PFSK-1 (cell line): Measurements from ENCODE around the gene ZNF362.

Experiments used
- POLR2AphosphoS5 ChIP-seq: IDR thresholded peaks from 2 replicates; pipeline ENCODE4 v1.6.1; 2012; ENCODE audit warnings: low read depth, mild to moderate bottlenecking, control low read depth, low read length, moderate library complexity
- SIN3A ChIP-seq: IDR thresholded peaks from 2 replicates; pipeline ENCODE4 v1.6.1; 2012; ENCODE audit warnings: mild to moderate bottlenecking, low read length, moderate library complexity, borderline replicate concordance; ENCODE audit not compliant: insufficient read depth
- TAF1 ChIP-seq: IDR thresholded peaks from 2 replicates; pipeline ENCODE4 v1.6.1; 2012; ENCODE audit warnings: low read length, control low read depth, borderline replicate concordance; ENCODE audit not compliant: insufficient read depth
- TF ChIP-seq, protein P1 (sequence below), 2 experiments: IDR thresholded peaks; 2 replicates each; pipeline versions ENCODE4 v1.6.1 to v1.8.0; 2011 to 2012; ENCODE audit warnings: low read depth in 2 of 2, low read length in 2 of 2, control low read depth in 1 of 2, inconsistent platforms in 1 of 2, mild to moderate bottlenecking in 1 of 2, moderate library complexity in 1 of 2; ENCODE audit not compliant: insufficient read depth in 1 of 2

DNA sequence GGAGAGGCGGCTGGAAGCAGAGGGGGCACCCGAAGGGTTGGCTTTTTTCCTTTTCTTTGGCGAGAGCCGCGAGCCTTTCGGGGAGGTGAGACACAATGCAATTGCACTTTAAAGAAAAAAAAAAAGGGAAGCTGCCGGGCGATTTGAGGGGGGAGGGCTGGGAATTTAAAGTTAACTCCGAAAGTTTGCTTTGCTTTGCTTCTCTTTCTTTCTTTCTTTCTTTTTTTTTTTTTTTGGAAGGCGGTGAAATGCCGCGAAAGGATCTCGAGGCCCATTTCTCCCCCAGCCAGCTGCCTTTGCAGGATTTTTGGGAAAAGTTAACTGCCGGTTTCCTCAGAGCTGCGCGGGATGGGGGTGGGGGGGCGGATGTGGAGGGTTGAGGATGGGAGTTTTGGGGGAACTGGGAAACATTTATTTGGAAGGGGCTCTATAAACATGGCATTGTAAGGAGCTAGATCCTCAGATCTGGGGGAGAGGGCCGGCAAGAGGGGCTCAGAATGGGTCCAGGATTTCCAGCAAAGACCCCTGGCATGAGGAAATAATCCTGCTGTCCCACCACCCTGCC, 997 bp downstream of the ZNF362 start:
- TF ChIP-seq POLR2AphosphoS5 (no peak), SIN3A (no peak), TAF1 (no peak)
- TF ChIP-seq, protein P1, sequence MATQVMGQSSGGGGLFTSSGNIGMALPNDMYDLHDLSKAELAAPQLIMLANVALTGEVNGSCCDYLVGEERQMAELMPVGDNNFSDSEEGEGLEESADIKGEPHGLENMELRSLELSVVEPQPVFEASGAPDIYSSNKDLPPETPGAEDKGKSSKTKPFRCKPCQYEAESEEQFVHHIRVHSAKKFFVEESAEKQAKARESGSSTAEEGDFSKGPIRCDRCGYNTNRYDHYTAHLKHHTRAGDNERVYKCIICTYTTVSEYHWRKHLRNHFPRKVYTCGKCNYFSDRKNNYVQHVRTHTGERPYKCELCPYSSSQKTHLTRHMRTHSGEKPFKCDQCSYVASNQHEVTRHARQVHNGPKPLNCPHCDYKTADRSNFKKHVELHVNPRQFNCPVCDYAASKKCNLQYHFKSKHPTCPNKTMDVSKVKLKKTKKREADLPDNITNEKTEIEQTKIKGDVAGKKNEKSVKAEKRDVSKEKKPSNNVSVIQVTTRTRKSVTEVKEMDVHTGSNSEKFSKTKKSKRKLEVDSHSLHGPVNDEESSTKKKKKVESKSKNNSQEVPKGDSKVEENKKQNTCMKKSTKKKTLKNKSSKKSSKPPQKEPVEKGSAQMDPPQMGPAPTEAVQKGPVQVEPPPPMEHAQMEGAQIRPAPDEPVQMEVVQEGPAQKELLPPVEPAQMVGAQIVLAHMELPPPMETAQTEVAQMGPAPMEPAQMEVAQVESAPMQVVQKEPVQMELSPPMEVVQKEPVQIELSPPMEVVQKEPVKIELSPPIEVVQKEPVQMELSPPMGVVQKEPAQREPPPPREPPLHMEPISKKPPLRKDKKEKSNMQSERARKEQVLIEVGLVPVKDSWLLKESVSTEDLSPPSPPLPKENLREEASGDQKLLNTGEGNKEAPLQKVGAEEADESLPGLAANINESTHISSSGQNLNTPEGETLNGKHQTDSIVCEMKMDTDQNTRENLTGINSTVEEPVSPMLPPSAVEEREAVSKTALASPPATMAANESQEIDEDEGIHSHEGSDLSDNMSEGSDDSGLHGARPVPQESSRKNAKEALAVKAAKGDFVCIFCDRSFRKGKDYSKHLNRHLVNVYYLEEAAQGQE (IDR thresholded peaks at IDR 0.05; ENCODE audit: insufficient read depth in 1 of 2, low read depth in 2 of 2, low read length in 2 of 2): no peak
